EL (cell line): ENCODE data around the gene OR5K4.

Experiments
- DNase-seq: peaks from one replicate; pipeline ENCODE4 v3.0.0-alpha.2; 2016

The OR5K4 gene

GRCh38 chr3:98353554-98353953, at the start of gene OR5K4:
Gene OR5K4, plus strand, starts transcription at chr3:98353854. Its CDS starts 0 bp downstream, at chr3:98353854.
- DNase-seq, result no peak

- DNase-seq, result no peak
These were observed 31.6 kb upstream of the OR5K4 start for GRCh38 chr3:98322101-98322500.

- DNase-seq, result no peak
These were observed 31.0 kb upstream of the OR5K4 start for GRCh38 chr3:98322686-98323085.

GRCh38 chr3:98323425-98323824, 30.2 kb upstream of the OR5K4 start:
- DNase-seq, result no peak

GRCh38 chr3:98325055-98325454, 28.6 kb upstream of the OR5K4 start:
- no peak for DNase-seq

GRCh38 chr3:98326105-98326893, 27.4 kb upstream of the OR5K4 start:
- no peak for DNase-seq

GRCh38 chr3:98326945-98327344, 26.7 kb upstream of the OR5K4 start:
- no peak for DNase-seq

GRCh38 chr3:98328933-98329332, 24.7 kb upstream of the OR5K4 start:
- no peak for DNase-seq

GRCh38 chr3:98329392-98330124, 24.1 kb upstream of the OR5K4 start:
- peak; percentile 48 for DNase-seq

- no peak for DNase-seq
These were observed 22.3 kb upstream of the OR5K4 start for GRCh38 chr3:98331329-98331728.

- no peak for DNase-seq
These were observed 19.6 kb upstream of the OR5K4 start for GRCh38 chr3:98333989-98334606.

- no peak for DNase-seq
These were observed 14.6 kb upstream of the OR5K4 start for GRCh38 chr3:98339031-98339430.

GRCh38 chr3:98341758-98342157, 11.9 kb upstream of the OR5K4 start:
- no peak for DNase-seq

- peak; percentile 50 for DNase-seq
These were observed 9.8 kb upstream of the OR5K4 start for GRCh38 chr3:98343647-98344507.

- no peak for DNase-seq
These were observed 3.6 kb upstream of the OR5K4 start for GRCh38 chr3:98350082-98350481.

- DNase-seq, result no peak
These were observed 5.6 kb downstream of the OR5K4 start for GRCh38 chr3:98359250-98359649.

- peak; percentile 18 for DNase-seq
These were observed 6.5 kb downstream of the OR5K4 start for GRCh38 chr3:98359993-98360675.

GRCh38 chr3:98360681-98361080, 7.0 kb downstream of the OR5K4 start:
- DNase-seq, result no peak

- DNase-seq, result no peak
These were observed 7.6 kb downstream of the OR5K4 start for GRCh38 chr3:98361289-98361688.

- DNase-seq, result no peak
These were observed 14.0 kb downstream of the OR5K4 start for GRCh38 chr3:98367464-98368246.

GRCh38 chr3:98371186-98371585, 17.5 kb downstream of the OR5K4 start:
- no peak for DNase-seq
